Measurements from ENCODE around the gene MAML1.

DNA sequence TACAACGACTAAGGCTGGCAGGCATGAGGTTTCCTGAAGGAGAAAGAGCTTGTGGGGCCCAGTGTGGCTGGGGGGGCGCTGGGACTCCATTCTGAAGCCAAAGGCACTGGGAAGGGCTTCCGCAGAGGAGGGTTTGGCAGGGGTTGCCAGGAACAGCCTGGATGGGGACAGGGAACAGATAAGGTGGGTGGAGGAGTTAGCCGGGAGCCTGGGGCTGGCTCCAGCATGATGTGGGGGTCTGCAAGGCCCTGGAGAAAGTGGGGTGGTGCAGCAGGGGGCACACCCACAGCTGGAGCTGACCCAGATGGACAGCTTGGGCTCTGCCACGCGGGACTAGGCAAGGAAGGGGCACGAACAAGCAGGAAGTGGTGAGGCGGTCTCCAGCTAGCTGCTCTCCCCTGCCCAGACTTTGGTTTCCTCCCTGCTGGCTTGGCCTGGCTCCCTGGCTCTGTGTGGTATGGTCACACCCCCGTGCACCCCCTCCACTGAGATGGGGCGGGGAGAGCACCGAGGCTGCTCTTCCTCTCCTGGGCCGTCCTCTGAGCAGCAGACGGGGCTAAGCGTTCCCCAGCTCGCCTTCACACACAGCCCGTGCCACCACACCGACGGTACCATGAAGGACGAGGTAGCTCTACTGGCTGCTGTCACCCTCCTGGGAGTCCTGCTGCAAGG lies 61.0 kb downstream of the MAML1 start, which contains the start of gene LTC4S:
- TF ChIP-seq, protein P1, sequence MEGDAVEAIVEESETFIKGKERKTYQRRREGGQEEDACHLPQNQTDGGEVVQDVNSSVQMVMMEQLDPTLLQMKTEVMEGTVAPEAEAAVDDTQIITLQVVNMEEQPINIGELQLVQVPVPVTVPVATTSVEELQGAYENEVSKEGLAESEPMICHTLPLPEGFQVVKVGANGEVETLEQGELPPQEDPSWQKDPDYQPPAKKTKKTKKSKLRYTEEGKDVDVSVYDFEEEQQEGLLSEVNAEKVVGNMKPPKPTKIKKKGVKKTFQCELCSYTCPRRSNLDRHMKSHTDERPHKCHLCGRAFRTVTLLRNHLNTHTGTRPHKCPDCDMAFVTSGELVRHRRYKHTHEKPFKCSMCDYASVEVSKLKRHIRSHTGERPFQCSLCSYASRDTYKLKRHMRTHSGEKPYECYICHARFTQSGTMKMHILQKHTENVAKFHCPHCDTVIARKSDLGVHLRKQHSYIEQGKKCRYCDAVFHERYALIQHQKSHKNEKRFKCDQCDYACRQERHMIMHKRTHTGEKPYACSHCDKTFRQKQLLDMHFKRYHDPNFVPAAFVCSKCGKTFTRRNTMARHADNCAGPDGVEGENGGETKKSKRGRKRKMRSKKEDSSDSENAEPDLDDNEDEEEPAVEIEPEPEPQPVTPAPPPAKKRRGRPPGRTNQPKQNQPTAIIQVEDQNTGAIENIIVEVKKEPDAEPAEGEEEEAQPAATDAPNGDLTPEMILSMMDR (IDR thresholded peaks at IDR 0.05): no peak
- no peak for TF ChIP-seq EZH2 (IDR thresholded peaks at IDR 0.05; ENCODE audit: borderline replicate concordance, insufficient read depth, low read depth, low read length, poor library complexity, severe bottlenecking)

Data from B cell (primary cell).